Measurements from ENCODE around the gene RGS10.

The RGS10 gene

GRCh38 chr10:119495021-119495505, 47.5 kb downstream of the RGS10 start:
- no peak for TF ChIP-seq CTCF (IDR thresholded peaks at IDR 0.05)

- TF ChIP-seq CTCF (IDR thresholded peaks at IDR 0.05), result no peak
Measured at GRCh38 chr10:119494236-119495020, 48.1 kb downstream of the RGS10 start.

- no peak for TF ChIP-seq CTCF (IDR thresholded peaks at IDR 0.05)
Measured at GRCh38 chr10:119493155-119493554, 49.4 kb downstream of the RGS10 start.

GRCh38 chr10:119491966-119492757, 50.4 kb downstream of the RGS10 start:
- TF ChIP-seq CTCF (IDR thresholded peaks at IDR 0.05), result no peak

- TF ChIP-seq CTCF (IDR thresholded peaks at IDR 0.05), result peak; percentile 34; the same call in 1 of the 2 replicates
Measured at GRCh38 chr10:119489991-119490326, 52.6 kb downstream of the RGS10 start.

GRCh38 chr10:119488675-119489074, 53.8 kb downstream of the RGS10 start:
- no peak for TF ChIP-seq CTCF (IDR thresholded peaks at IDR 0.05)

- no peak for TF ChIP-seq CTCF (IDR thresholded peaks at IDR 0.05)
Measured at GRCh38 chr10:119483839-119484238, 58.7 kb downstream of the RGS10 start.
